Brain microvascular endothelial cell (primary cell): ENCODE measurements around the gene FRMD4B.

Experiments
- DNase-seq: peaks from one replicate; pipeline ENCODE4 v3.0.0-alpha.2; 2020
- H3K27ac ChIP-seq: fragments of 250-450 bp; sonication (Bioruptor Pico); 2 replicates; pipeline ENCODE4 v1.5.1; 2020; ENCODE audit warnings: mild to moderate bottlenecking, moderate library complexity
- H3K27me3 ChIP-seq: fragments of 250-450 bp; sonication (Bioruptor Pico); replicated peaks from 2 replicates; pipeline ENCODE4 v1.5.1; 2020; ENCODE audit warnings: mild to moderate bottlenecking
- H3K36me3 ChIP-seq: fragments of 250-450 bp; sonication (Bioruptor Pico); replicated peaks from 2 replicates; pipeline ENCODE4 v1.5.1; 2020; ENCODE audit warnings: mild to moderate bottlenecking
- H3K4me3 ChIP-seq: 2 replicates; pipeline ENCODE4 v1.5.1; 2011; ENCODE audit warnings: low read depth, mild to moderate bottlenecking, control low read depth, low read length, moderate library complexity
- CTCF ChIP-seq: IDR thresholded peaks from 2 replicates; pipeline ENCODE4 v1.5.1; 2011; ENCODE audit warnings: low read depth, mild to moderate bottlenecking, moderate library complexity, low read length, control low read depth, inconsistent platforms; ENCODE audit errors: missing control alignments
- in situ Hi-C: cut with HindIII; loops from 2 replicates; pipeline ENCODE4 v1.10.0; 2017; ENCODE audit warnings: low sequenced_read_pairs, low pct_ligation_motif_present

Gene FRMD4B

GRCh38 chr3:69403454-69403853, 17.6 kb upstream of the FRMD4B start:
- no peak for DNase-seq
- H3K27ac ChIP-seq, result no peak overlapping the region
- H3K27me3 ChIP-seq, result no peaks in the 10 kb centered on the region
- in situ Hi-C loops, result loop anchor here (25.0 kb wide), 2 partner anchors 91 to 241 kb away; no protein-coding TSS in a partner anchor
- no peaks in the 10 kb centered on the region for H3K36me3 ChIP-seq
- TF ChIP-seq CTCF, result no peak
- H3K4me3 ChIP-seq, result no peak overlapping the region

DNA sequence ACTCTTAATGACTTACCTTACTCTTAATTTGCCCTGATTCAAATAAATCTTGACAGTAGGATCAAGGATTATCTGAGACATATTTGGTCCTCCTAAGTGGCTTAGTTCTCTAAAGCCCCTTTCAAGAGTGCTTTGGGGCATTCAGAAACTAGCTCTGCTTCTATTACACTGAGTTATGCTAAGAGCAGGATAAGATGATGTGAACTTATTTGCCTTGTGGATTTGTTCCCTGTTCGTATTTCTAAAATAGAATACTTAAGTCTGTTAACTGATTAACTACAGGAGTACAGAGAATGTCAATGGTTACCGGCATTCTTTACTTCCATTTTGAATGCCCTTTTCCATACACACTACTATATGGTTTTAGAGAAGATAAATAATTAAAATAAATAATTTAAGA, 14.8 kb upstream of the FRMD4B start:
- no peak for TF ChIP-seq CTCF
- in situ Hi-C loops, result loop anchor here (25.0 kb wide), 2 partner anchors 88 to 238 kb away; no protein-coding TSS in a partner anchor
- H3K27ac ChIP-seq, result no peak overlapping the region
- no peaks in the 10 kb centered on the region for H3K27me3 ChIP-seq
- no peaks in the 10 kb centered on the region for H3K36me3 ChIP-seq
- H3K4me3 ChIP-seq, result no peak overlapping the region
- no peak for DNase-seq

- DNase-seq, result no peak
- no peaks in the 10 kb centered on the region for H3K27me3 ChIP-seq
- H3K27ac ChIP-seq, result no peak overlapping the region
- no peak for TF ChIP-seq CTCF
- in situ Hi-C loops, result no loop called here
- H3K36me3 ChIP-seq, result no peaks in the 10 kb centered on the region
- no peak overlapping the region for H3K4me3 ChIP-seq
Measured at GRCh38 chr3:69392850-69393249, 7.0 kb upstream of the FRMD4B start.

DNA sequence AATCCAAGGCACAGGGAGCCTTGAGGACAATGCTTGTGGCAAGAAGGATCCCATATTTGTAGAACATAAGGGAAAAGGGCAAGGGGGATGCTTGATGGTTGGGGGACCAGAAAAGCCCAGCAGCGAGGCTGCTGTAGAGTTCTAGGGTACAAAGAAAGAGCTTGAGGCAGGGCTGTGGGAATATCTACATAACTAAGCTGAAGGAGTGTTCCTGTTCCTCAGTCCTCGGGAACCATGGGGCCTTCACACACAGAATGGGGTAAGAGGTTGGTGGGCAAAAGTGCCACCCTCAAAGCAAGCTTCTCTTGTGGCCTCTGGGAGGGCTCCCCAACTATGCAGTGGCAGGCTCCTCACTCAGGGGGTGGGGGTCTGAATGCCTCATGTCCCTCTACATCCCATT, 6.5 kb upstream of the FRMD4B start:
- TF ChIP-seq CTCF, result no peak
- Histone ChIP-seq H3K4me3 (no peak overlapping the region), H3K27me3 (no peaks in the 10 kb centered on the region), H3K27ac (no peak overlapping the region), H3K36me3 (no peaks in the 10 kb centered on the region)
- in situ Hi-C loops, result no loop called here
- no peak for DNase-seq

- no peak for TF ChIP-seq CTCF
- Histone ChIP-seq H3K36me3 (no peaks in the 10 kb centered on the region), H3K4me3 (no peak overlapping the region), H3K27ac (no peak overlapping the region), H3K27me3 (no peaks in the 10 kb centered on the region)
- no peak for DNase-seq
- in situ Hi-C loops, result no loop called here
Measured at GRCh38 chr3:69391554-69391953, 5.7 kb upstream of the FRMD4B start.

- in situ Hi-C loops, result no loop called here
- no peaks in the 10 kb centered on the region for H3K27me3 ChIP-seq
- DNase-seq, result no peak
- H3K36me3 ChIP-seq, result no peaks in the 10 kb centered on the region
- H3K27ac ChIP-seq, result no peak overlapping the region
- no peak for TF ChIP-seq CTCF
- no peak overlapping the region for H3K4me3 ChIP-seq
Measured at GRCh38 chr3:69390771-69391170, 4.9 kb upstream of the FRMD4B start.
